ENCODE data around the gene NRXN3.

NRXN3 gene

GRCh38 chr14:78254911-78255461 lies 84.8 kb downstream of the NRXN3 start:
- H3K36me3 ChIP-seq (ENCODE audit: low read length), result no peaks in the 10 kb centered on the region
- no peak overlapping the region for H3K4me3 ChIP-seq (ENCODE audit: insufficient read depth, low read length, poor library complexity, severe bottlenecking)
- no peaks in the 10 kb centered on the region for H4K20me1 ChIP-seq (ENCODE audit: low read depth, low read length)
- TF ChIP-seq EZH2phosphoT487 (conservative IDR thresholded peaks at IDR 0.05; ENCODE audit: low read length) (no peak), CTCF (IDR thresholded peaks at IDR 0.05; ENCODE audit: insufficient read depth, low read length, poor library complexity, severe bottlenecking) (no peak)
- no peaks in the 10 kb centered on the region for H3K9me3 ChIP-seq (ENCODE audit: insufficient read depth, low read length)
- H3K4me2 ChIP-seq (ENCODE audit: low read depth, low read length, poor library complexity, severe bottlenecking), result no peak overlapping the region
- H3K9me2 ChIP-seq (replicated peaks; ENCODE audit: insufficient read depth, low read length), result no peaks in the 10 kb centered on the region
- no peaks in the 10 kb centered on the region for H3K79me2 ChIP-seq (ENCODE audit: insufficient read depth, low read length)
- no peaks in the 10 kb centered on the region for H3K27me3 ChIP-seq (ENCODE audit: low read length)
- no peak overlapping the region for H3K9ac ChIP-seq (ENCODE audit: low read length)
- H3K27ac ChIP-seq (ENCODE audit: low read depth, low read length), result no peak overlapping the region
- no peak overlapping the region for H2AFZ ChIP-seq (ENCODE audit: low read depth, low read length, severe bottlenecking)
- H3F3A ChIP-seq (ENCODE audit: insufficient read depth), result no peaks in the 10 kb centered on the region

- H3F3A ChIP-seq (ENCODE audit: insufficient read depth), result no peaks in the 10 kb centered on the region
- H3K9me3 ChIP-seq (ENCODE audit: insufficient read depth, low read length), result no peaks in the 10 kb centered on the region
- TF ChIP-seq EZH2phosphoT487 (conservative IDR thresholded peaks at IDR 0.05; ENCODE audit: low read length) (no peak), CTCF (IDR thresholded peaks at IDR 0.05; ENCODE audit: insufficient read depth, low read length, poor library complexity, severe bottlenecking) (no peak)
- H3K27ac ChIP-seq (ENCODE audit: low read depth, low read length), result no peak overlapping the region
- H3K9ac ChIP-seq (ENCODE audit: low read length), result no peak overlapping the region
- no peak overlapping the region for H2AFZ ChIP-seq (ENCODE audit: low read depth, low read length, severe bottlenecking)
- H3K4me3 ChIP-seq (ENCODE audit: insufficient read depth, low read length, poor library complexity, severe bottlenecking), result no peak overlapping the region
- H3K36me3 ChIP-seq (ENCODE audit: low read length), result no peaks in the 10 kb centered on the region
- no peaks in the 10 kb centered on the region for H4K20me1 ChIP-seq (ENCODE audit: low read depth, low read length)
- no peaks in the 10 kb centered on the region for H3K79me2 ChIP-seq (ENCODE audit: insufficient read depth, low read length)
- no peak overlapping the region for H3K4me2 ChIP-seq (ENCODE audit: low read depth, low read length, poor library complexity, severe bottlenecking)
- H3K9me2 ChIP-seq (replicated peaks; ENCODE audit: insufficient read depth, low read length), result no peaks in the 10 kb centered on the region
- H3K27me3 ChIP-seq (ENCODE audit: low read length), result no peaks in the 10 kb centered on the region
Observed at GRCh38 chr14:78259831-78260230, 89.7 kb downstream of the NRXN3 start.

- TF ChIP-seq EZH2phosphoT487 (conservative IDR thresholded peaks at IDR 0.05; ENCODE audit: low read length) (no peak), CTCF (IDR thresholded peaks at IDR 0.05; ENCODE audit: insufficient read depth, low read length, poor library complexity, severe bottlenecking) (no peak)
- Histone ChIP-seq H3K27me3 (ENCODE audit: low read length) (no peaks in the 10 kb centered on the region), H3K36me3 (ENCODE audit: low read length) (no peaks in the 10 kb centered on the region), H3F3A (ENCODE audit: insufficient read depth) (no peaks in the 10 kb centered on the region), H3K4me3 (ENCODE audit: insufficient read depth, low read length, poor library complexity, severe bottlenecking) (no peak overlapping the region), H3K9ac (ENCODE audit: low read length) (no peak overlapping the region), H3K9me2 (replicated peaks; ENCODE audit: insufficient read depth, low read length) (no peaks in the 10 kb centered on the region), H4K20me1 (ENCODE audit: low read depth, low read length) (no peaks in the 10 kb centered on the region), H2AFZ (ENCODE audit: low read depth, low read length, severe bottlenecking) (no peak overlapping the region), H3K9me3 (ENCODE audit: insufficient read depth, low read length) (no peaks in the 10 kb centered on the region), H3K79me2 (ENCODE audit: insufficient read depth, low read length) (no peaks in the 10 kb centered on the region), H3K27ac (ENCODE audit: low read depth, low read length) (no peak overlapping the region), H3K4me2 (ENCODE audit: low read depth, low read length, poor library complexity, severe bottlenecking) (no peak overlapping the region)
Observed at GRCh38 chr14:78278464-78279250, 108.5 kb downstream of the NRXN3 start.
